ENCODE results near the gene PPM1A. TPM values are rescaled to one million over a fixed set of nuclear protein-coding genes. Genes with fewer than 3 reads are reported as not detected.

PPM1A gene
- total and polyA plus RNA-seq, 2 of the 13 experiments (the other 11 are each of a cell fraction or from before 2014, with no cell fraction given), result 23.3 to 29.8 TPM

DNA sequence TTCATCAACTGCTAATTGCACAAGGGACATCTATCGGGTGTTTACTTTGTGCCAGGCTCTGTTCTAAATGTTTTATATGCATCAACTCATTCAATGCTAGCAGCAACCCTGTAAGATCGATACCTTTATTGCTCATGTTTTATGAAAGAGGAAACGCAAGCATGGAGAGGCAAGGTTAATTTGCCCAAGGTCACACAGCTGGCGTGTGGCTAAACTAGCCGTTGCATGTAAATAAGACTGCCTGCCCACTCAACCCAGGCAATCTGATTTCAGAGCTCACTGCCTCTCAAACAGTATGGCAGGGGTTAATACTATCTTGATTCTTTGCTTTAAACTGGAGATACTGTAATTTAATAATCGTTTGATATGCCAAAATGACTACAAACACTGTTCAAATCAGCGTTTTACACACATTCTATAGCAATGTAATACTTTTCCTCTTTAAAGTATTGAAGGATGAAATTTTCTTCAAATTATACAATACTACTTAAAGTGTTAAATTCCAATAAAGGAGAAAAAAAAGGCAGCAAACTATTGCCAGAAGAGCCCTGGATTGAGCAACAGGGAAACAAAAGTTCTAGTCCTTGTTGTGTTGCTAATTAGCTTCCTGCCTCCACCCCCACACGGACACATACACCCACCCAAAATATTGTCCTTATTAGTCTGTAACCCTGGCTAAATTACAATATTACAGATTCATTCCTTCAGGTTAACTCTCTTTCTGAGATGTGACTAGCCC, 44.7 kb upstream of the PPM1A start (continued):
- no peak for TF ChIP-seq ETV5 (CRISPR knock-in tag; IDR thresholded peaks at IDR 0.05; ENCODE audit: borderline replicate concordance)
- TF ChIP-seq NKX3-1 (CRISPR knock-in tag; IDR thresholded peaks at IDR 0.05), result no peak
- no peak for TF ChIP-seq HDAC6 (IDR thresholded peaks at IDR 0.05; ENCODE audit: low read depth, low read length)
- no peak for TF ChIP-seq MED1 (CRISPR knock-in tag; IDR thresholded peaks at IDR 0.05)
- no peak for TF ChIP-seq KLF11 (CRISPR knock-in tag; IDR thresholded peaks at IDR 0.05)
- no peak for TF ChIP-seq ZSCAN31 (CRISPR knock-in tag; IDR thresholded peaks at IDR 0.05; ENCODE audit: low read depth)
- no peak for TF ChIP-seq AKAP8 (CRISPR knock-in tag; IDR thresholded peaks at IDR 0.05)
- no peak for TF ChIP-seq MLXIP (CRISPR knock-in tag; IDR thresholded peaks at IDR 0.05; ENCODE audit: borderline replicate concordance)
- TF ChIP-seq KDM5B (CRISPR knock-in tag; IDR thresholded peaks at IDR 0.05; ENCODE audit: borderline replicate concordance), result no peak
- TF ChIP-seq, protein P1, sequence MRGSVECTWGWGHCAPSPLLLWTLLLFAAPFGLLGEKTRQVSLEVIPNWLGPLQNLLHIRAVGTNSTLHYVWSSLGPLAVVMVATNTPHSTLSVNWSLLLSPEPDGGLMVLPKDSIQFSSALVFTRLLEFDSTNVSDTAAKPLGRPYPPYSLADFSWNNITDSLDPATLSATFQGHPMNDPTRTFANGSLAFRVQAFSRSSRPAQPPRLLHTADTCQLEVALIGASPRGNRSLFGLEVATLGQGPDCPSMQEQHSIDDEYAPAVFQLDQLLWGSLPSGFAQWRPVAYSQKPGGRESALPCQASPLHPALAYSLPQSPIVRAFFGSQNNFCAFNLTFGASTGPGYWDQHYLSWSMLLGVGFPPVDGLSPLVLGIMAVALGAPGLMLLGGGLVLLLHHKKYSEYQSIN (CRISPR knock-in tag; IDR thresholded peaks at IDR 0.05; ENCODE audit: borderline replicate concordance), result no peak
- no peak for TF ChIP-seq RFXAP (CRISPR knock-in tag; IDR thresholded peaks at IDR 0.05; ENCODE audit: borderline replicate concordance)
- no peak for TF ChIP-seq SMYD3 (CRISPR knock-in tag; IDR thresholded peaks at IDR 0.05)
- TF ChIP-seq DR1 (CRISPR knock-in tag; IDR thresholded peaks at IDR 0.05), result no peak
- no peak for TF ChIP-seq ZNF326 (CRISPR knock-in tag; IDR thresholded peaks at IDR 0.05; ENCODE audit: borderline replicate concordance)
